Bronchial epithelial cell (primary cell): ENCODE measurements around the gene A2ML1. TPM values are rescaled to one million over a fixed set of nuclear protein-coding genes. Genes with fewer than 3 reads are reported as not detected.
"Not testable (repeated sequence)": the region's sequence is repeated elsewhere in the genome, so short reads cannot be mapped to it uniquely, and the experiment has no call there.

ENCODE experiments used
- DNase-seq: peaks from one replicate; pipeline ENCODE4 v3.0.0-alpha.2; 2010; ENCODE audit warnings: low read depth
- FAIRE-seq: peaks from 2 replicates; lab custom pipeline; 2011; peaks lifted over from hg19 to GRCh38; lab: Jason Lieb, UNC
- H3K27me3 ChIP-seq: 2 replicates; pipeline ENCODE4 v1.5.1; 2011; ENCODE audit warnings: low read length; ENCODE audit not compliant: control insufficient read depth, insufficient read depth
- H3K36me3 ChIP-seq: 2 replicates; pipeline ENCODE4 v1.5.1; 2011; ENCODE audit warnings: low read length; ENCODE audit not compliant: control insufficient read depth, insufficient read depth
- H3K4me3 ChIP-seq: 2 replicates; pipeline ENCODE4 v1.5.1; 2011; ENCODE audit warnings: mild to moderate bottlenecking, low read depth, low read length, control low read depth
- CTCF ChIP-seq: IDR thresholded peaks from 2 replicates; pipeline ENCODE4 v1.5.1; 2011; ENCODE audit warnings: mild to moderate bottlenecking, moderate library complexity, low read length, control low read depth, inconsistent platforms; ENCODE audit not compliant: insufficient read depth, severe bottlenecking
- total RNA-seq: library from RNA; depleted of rRNA; stranded (reverse); fragments of >200 nt; gene quantifications from 2 replicates; pipeline ENCODE4 v1.2.1, GENCODE V29; 2014

A2ML1 gene
- total RNA-seq, 1 donor from 2014 or later = 61.9 TPM

- Histone ChIP-seq H3K4me3 (no peak overlapping the region), H3K27me3 (no peaks in the 10 kb centered on the region), H3K36me3 (no peaks in the 10 kb centered on the region)
- no peak for TF ChIP-seq CTCF
- DNase-seq (no peak), FAIRE-seq (no peak)
Measured at GRCh38 chr12:8891976-8892375, 69.6 kb downstream of the A2ML1 start.

GRCh38 chr12:8894378-8894777 lies 72.0 kb downstream of the A2ML1 start:
- DNase-seq = no peak
- TF ChIP-seq CTCF = no peak

GRCh38 chr12:8894986-8895385 lies 72.6 kb downstream of the A2ML1 start:
- DNase-seq (no peak), FAIRE-seq (no peak)
- TF ChIP-seq CTCF = no peak
- Histone ChIP-seq H3K4me3 (no peak overlapping the region), H3K27me3 (no peaks in the 10 kb centered on the region), H3K36me3 (no peaks in the 10 kb centered on the region)

More at GRCh38 chr12:8894378-8894777, 72.0 kb downstream of the A2ML1 start:
- FAIRE-seq = no peak
- no peak overlapping the region for H3K4me3 ChIP-seq
- no peaks in the 10 kb centered on the region for H3K36me3 ChIP-seq
- H3K27me3 ChIP-seq = no peaks in the 10 kb centered on the region

GRCh38 chr12:8897081-8897480 lies 74.7 kb downstream of the A2ML1 start:
- DNase-seq (no peak), FAIRE-seq (no peak)
- no peak for TF ChIP-seq CTCF
- Histone ChIP-seq H3K36me3 (no peaks in the 10 kb centered on the region), H3K27me3 (no peaks in the 10 kb centered on the region), H3K4me3 (no peak overlapping the region)

- DNase-seq (no peak), FAIRE-seq (no peak)
- Histone ChIP-seq H3K36me3 (no peaks in the 10 kb centered on the region), H3K4me3 (no peak overlapping the region), H3K27me3 (peaks cover 1% of the 10 kb centered on the region)
- no peak for TF ChIP-seq CTCF
Measured at GRCh38 chr12:8899830-8900229, 77.4 kb downstream of the A2ML1 start.

GRCh38 chr12:8902703-8903102 lies 80.3 kb downstream of the A2ML1 start:
- H3K27me3 ChIP-seq, H3K4me3 ChIP-seq, DNase-seq, H3K36me3 ChIP-seq, FAIRE-seq: not testable (repeated sequence)
